ENCODE measurements around the gene TAX1BP1. TPM values are rescaled to one million over a fixed set of nuclear protein-coding genes. Genes with fewer than 3 reads are reported as not detected.

The TAX1BP1 gene
- total and polyA plus RNA-seq, 2 donors (not counting 3 experiments of a cell fraction or from before 2014, with no cell fraction given) = 77.7 to 93.2 TPM

GRCh38 chr7:27793780-27794179 is 53.8 kb downstream of the TAX1BP1 start:
- BruUV-seq (replicated peaks) = no TSS peak
- TF ChIP-seq JUN (IDR thresholded peaks at IDR 0.05; ENCODE audit: borderline replicate concordance, insufficient read depth, insufficient read length, low read depth) (no peak), EZH2 (IDR thresholded peaks at IDR 0.05; ENCODE audit: borderline replicate concordance, low read depth, low read length, severe bottlenecking) (no peak), POLR2AphosphoS5 (IDR thresholded peaks at IDR 0.05; ENCODE audit: insufficient read depth, low read depth, low read length) (no peak), GATA2 (IDR thresholded peaks at IDR 0.05; ENCODE audit: insufficient read depth, insufficient read length, low read depth, low read length) (no peak), CTCF (IDR thresholded peaks at IDR 0.05; ENCODE audit: extremely low read depth in 1 of 2, insufficient read depth in 1 of 2, low read depth in 1 of 2, low read length in 2 of 2) (no peak), MAX (IDR thresholded peaks at IDR 0.05; ENCODE audit: insufficient read depth, insufficient read length) (no peak), POLR2A (IDR thresholded peaks at IDR 0.05; ENCODE audit: low read depth, low read length) (no peak), MYC (IDR thresholded peaks at IDR 0.05; ENCODE audit: low read depth, low read length) (no peak), FOS (IDR thresholded peaks at IDR 0.05; ENCODE audit: borderline replicate concordance, insufficient read depth, low read length) (no peak)
- no peaks in the 10 kb centered on the region for H3K9me1 ChIP-seq (replicated peaks; ENCODE audit: control insufficient read depth, extremely low read depth, insufficient read depth, low read length)
- no peak overlapping the region for H3K4me3 ChIP-seq (replicated peaks in 1 of 3; ENCODE audit: insufficient read depth in 1 of 3, low read depth in 1 of 3, low read length in 3 of 3)
- H3K27ac ChIP-seq (ENCODE audit: insufficient read depth, low read depth, low read length) = no peak overlapping the region
- no peak overlapping the region for H3K9ac ChIP-seq (replicated peaks; ENCODE audit: extremely low read depth, insufficient read depth, low read length)
- dilution Hi-C loops (cut with MboI; ENCODE audit: extremely low pct_ligation_motif_present, low sequenced_read_pairs) = no loop called here
- H3K27me3 ChIP-seq (ENCODE audit: control insufficient read depth in 2 of 2, insufficient read depth in 2 of 2, low read length in 2 of 2) = no peaks in the 10 kb centered on the region
- DNase-seq (ENCODE audit: low read depth, low spot score) = no peak
- H3K36me3 ChIP-seq (ENCODE audit: control insufficient read depth in 2 of 2, extremely low read depth in 1 of 2, insufficient read depth in 2 of 2, low read length in 2 of 2) = peaks cover 0 to 9% of the 10 kb centered on the region in 2 experiments
- H3K79me2 ChIP-seq (ENCODE audit: control insufficient read depth, insufficient read depth, low read length) = no peaks in the 10 kb centered on the region
- POLR2A ChIA-PET = no interaction called here
- intact Hi-C loops (cut with micrococcal nuclease) = no loop called here
- H2AFZ ChIP-seq (ENCODE audit: low read depth, low read length) = no peak overlapping the region
- no peaks in the 10 kb centered on the region for H3K9me3 ChIP-seq (replicated peaks; ENCODE audit: control insufficient read depth, insufficient read depth, low read length)
- no peaks in the 10 kb centered on the region for H3K4me1 ChIP-seq (ENCODE audit: control insufficient read depth, extremely low read depth, insufficient read depth, low read length)
- no peaks in the 10 kb centered on the region for H4K20me1 ChIP-seq (replicated peaks; ENCODE audit: control insufficient read depth, extremely low read depth, insufficient read depth, low read length)
- CTCF ChIA-PET = no interaction called here
- FAIRE-seq = no peak
- no peak overlapping the region for H3K4me2 ChIP-seq (ENCODE audit: insufficient read depth, low read length)

Data from endothelial cell of umbilical vein (primary cell).